Neural progenitor cell (in vitro differentiated cells): ENCODE data around the gene ZMYND11. TPM values are rescaled to one million over a fixed set of nuclear protein-coding genes. Genes with fewer than 3 reads are reported as not detected.
"Not testable (repeated sequence)": the region's sequence is repeated elsewhere in the genome, so short reads cannot be mapped to it uniquely, and the experiment has no call there.

Experiments used
- DNase-seq: peaks from one replicate; pipeline ENCODE4 v3.0.0-alpha.2; 2016; ENCODE audit warnings: low spot score
- H2AFZ ChIP-seq: fragments of 200-600 bp; sonication (generic); replicated peaks from 2 replicates; pipeline ENCODE4 v1.6.1; 2016; ENCODE audit warnings: antibody characterized with exemption
- H3F3A ChIP-seq: fragments of 200-600 bp; sonication (generic); 2 replicates; pipeline ENCODE4 v1.6.1; 2016; ENCODE audit warnings: antibody characterized with exemption, low read depth
- H3K27ac ChIP-seq: fragments of 200-600 bp; sonication (generic); 2 replicates; pipeline ENCODE4 v1.5.1; 2016; ENCODE audit warnings: mild to moderate bottlenecking
- H3K27me3 ChIP-seq: fragments of 200-600 bp; sonication (generic); 2 replicates; pipeline ENCODE4 v1.6.1; 2016; ENCODE audit warnings: mild to moderate bottlenecking, moderate library complexity
- H3K36me3 ChIP-seq: fragments of 200-600 bp; sonication (generic); 2 replicates; pipeline ENCODE4 v1.5.1; 2016
- H3K4me1 ChIP-seq: fragments of 200-600 bp; sonication (generic); 2 replicates; pipeline ENCODE4 v1.6.1; 2016; ENCODE audit warnings: mixed run types
- H3K4me2 ChIP-seq: fragments of 200-600 bp; sonication (generic); 2 replicates; pipeline ENCODE4 v1.6.1; 2016
- H3K4me3 ChIP-seq: fragments of 200-600 bp; sonication (generic); 2 replicates; pipeline ENCODE4 v1.5.1; 2016
- H3K79me2 ChIP-seq: fragments of 200-600 bp; sonication (generic); 2 replicates; pipeline ENCODE4 v1.6.1; 2016; ENCODE audit warnings: low read depth
- H3K9ac ChIP-seq: fragments of 200-600 bp; sonication (generic); 2 replicates; pipeline ENCODE4 v1.6.1; 2016
- H3K9me3 ChIP-seq: fragments of 200-600 bp; sonication (generic); 2 replicates; pipeline ENCODE4 v1.5.1; 2016; ENCODE audit warnings: low read depth
- H4K20me1 ChIP-seq: fragments of 200-600 bp; sonication (generic); 2 replicates; pipeline ENCODE4 v1.6.1; 2016; ENCODE audit warnings: low read depth
- H3K27ac Mint-ChIP-seq: 3 replicates; pipeline ENCODE4 v1.8.0; 2021; ENCODE audit warnings: mixed read lengths
- H3K27me3 Mint-ChIP-seq: 2 replicates; pipeline ENCODE4 v1.8.0; 2022; ENCODE audit warnings: low read depth, mild to moderate bottlenecking, inconsistent platforms, moderate library complexity, mixed read lengths; ENCODE audit not compliant: insufficient read depth
- H3K36me3 Mint-ChIP-seq: 3 replicates; pipeline ENCODE4 v1.8.0; 2021; ENCODE audit warnings: mixed read lengths
- H3K4me1 Mint-ChIP-seq: 3 replicates; pipeline ENCODE4 v1.8.0; 2021; ENCODE audit warnings: mixed read lengths
- H3K4me3 Mint-ChIP-seq: 3 replicates; pipeline ENCODE4 v1.8.0; 2021; ENCODE audit warnings: mild to moderate bottlenecking, moderate library complexity, mixed read lengths
- H3K9me3 Mint-ChIP-seq: 3 replicates; pipeline ENCODE4 v1.8.0; 2020; ENCODE audit warnings: mixed read lengths
- CTCF ChIP-seq: fragments of 200-600 bp; sonication (generic); IDR thresholded peaks from 2 replicates; pipeline ENCODE4 v1.5.1; 2017; ENCODE audit warnings: antibody characterized with exemption, mild to moderate bottlenecking
- EZH2 ChIP-seq: fragments of 200-600 bp; sonication (generic); IDR thresholded peaks from 2 replicates; pipeline ENCODE4 v1.6.1; 2017; ENCODE audit warnings: antibody characterized with exemption, mild to moderate bottlenecking, moderate library complexity
- EZH2phosphoT487 ChIP-seq: fragments of 200-600 bp; sonication (generic); IDR thresholded peaks from 2 replicates; pipeline ENCODE4 v1.6.1; 2017; ENCODE audit warnings: antibody characterized with exemption
- small RNA-seq: library from RNA; depleted of rRNA; stranded (forward); fragments of <200 nt; gene quantifications from one replicate; pipeline ENCODE3, GENCODE V24; 2015
- total RNA-seq: library from RNA; depleted of rRNA; stranded (reverse); fragments of >200 nt; gene quantifications from 2 replicates; pipeline ENCODE4 v1.2.3, GENCODE V29; 2015; ENCODE audit warnings: low replicate concordance

ZMYND11 gene
- total RNA-seq, 1 donor from 2014 or later, result 59.5 TPM

- H3K4me2 ChIP-seq, result no peak overlapping the region
- no peak overlapping the region for H3K9ac ChIP-seq
- H3K27ac Mint-ChIP-seq, result no peak overlapping the region
Observed at GRCh38 chr10:299969-300368, 164.7 kb downstream of the ZMYND11 start.

GRCh38 chr10:300580-300979, 165.3 kb downstream of the ZMYND11 start:
- not testable (repeated sequence) for H3K27me3 Mint-ChIP-seq, H3F3A ChIP-seq, H3K36me3 ChIP-seq, H4K20me1 ChIP-seq, H3K4me3 ChIP-seq, H3K4me1 Mint-ChIP-seq, H3K27ac Mint-ChIP-seq, H3K4me3 Mint-ChIP-seq, H3K9me3 Mint-ChIP-seq, H3K9me3 ChIP-seq, H3K9ac ChIP-seq, DNase-seq, H3K27ac ChIP-seq, H3K4me2 ChIP-seq, H3K27me3 ChIP-seq, H3K79me2 ChIP-seq, H3K4me1 ChIP-seq, H2AFZ ChIP-seq
- peaks cover 23% of the 10 kb centered on the region for H3K36me3 Mint-ChIP-seq

More at GRCh38 chr10:299969-300368, 164.7 kb downstream of the ZMYND11 start:
- Histone ChIP-seq H3K4me1 (no peaks in the 10 kb centered on the region), H3K27me3 (no peaks in the 10 kb centered on the region), H3K79me2 (no peaks in the 10 kb centered on the region), H3F3A (no peaks in the 10 kb centered on the region), H2AFZ (no peak overlapping the region), H4K20me1 (no peaks in the 10 kb centered on the region), H3K36me3 (no peaks in the 10 kb centered on the region), H3K27ac (no peak overlapping the region), H3K4me3 (no peak overlapping the region), H3K9me3 (no peaks in the 10 kb centered on the region)
- Mint-ChIP-seq H3K9me3 (no peaks in the 10 kb centered on the region), H3K27me3 (peaks cover 2% of the 10 kb centered on the region), H3K36me3 (peaks cover 23% of the 10 kb centered on the region), H3K4me1 (no peaks in the 10 kb centered on the region), H3K4me3 (no peak overlapping the region)
- no peak for DNase-seq
- no peak for TF ChIP-seq EZH2
- no peak for TF ChIP-seq EZH2phosphoT487
- TF ChIP-seq CTCF, result no peak

- Histone ChIP-seq H3K9me3 (no peaks in the 10 kb centered on the region), H3K9ac (no peak overlapping the region), H3K79me2 (no peaks in the 10 kb centered on the region), H3K4me1 (no peaks in the 10 kb centered on the region), H3K27me3 (no peaks in the 10 kb centered on the region), H3K27ac (no peak overlapping the region), H3K36me3 (no peaks in the 10 kb centered on the region), H4K20me1 (no peaks in the 10 kb centered on the region), H2AFZ (no peak overlapping the region), H3K4me2 (no peak overlapping the region), H3F3A (no peaks in the 10 kb centered on the region), H3K4me3 (no peak overlapping the region)
- H3K9me3 Mint-ChIP-seq, result no peaks in the 10 kb centered on the region
- no peaks in the 10 kb centered on the region for H3K27me3 Mint-ChIP-seq
- H3K27ac Mint-ChIP-seq, result no peak overlapping the region
- TF ChIP-seq EZH2phosphoT487, result no peak
- H3K4me1 Mint-ChIP-seq, result peaks cover 1% of the 10 kb centered on the region
- no peak for DNase-seq
- no peak overlapping the region for H3K4me3 Mint-ChIP-seq
- H3K36me3 Mint-ChIP-seq, result peaks cover 22% of the 10 kb centered on the region
Observed at GRCh38 chr10:301536-301935, 166.3 kb downstream of the ZMYND11 start.

Small RNA genes lying within 50 kb of the gene (small RNA-seq; reads per million reads assigned to genes)
- gene RNA5SP297 (not detected), gene RNA5SP298 (not detected)

Other genes with a start within 250 kb of the ZMYND11 start
- gene TUBB8, start 86.2 kb upstream of the ZMYND11 start, total RNA-seq, result 1.9 and 4.3 TPM in 2 replicates